DMS79 treated with DMSO at 0.1 percent for 48 hours (cell line): ENCODE data around the gene ARGFX.
"Not testable (repeated sequence)": the region's sequence is repeated elsewhere in the genome, so short reads cannot be mapped to it uniquely, and the experiment has no call there.

ENCODE experiments used
- DNase-seq: peaks from one replicate; lab custom pipeline; 2025; lab: John Stamatoyannopoulos, UW

Gene ARGFX

GRCh38 chr3:121599900-121600299 is 32.2 kb downstream of the ARGFX start:
- DNase-seq, result not testable (repeated sequence)

DNA sequence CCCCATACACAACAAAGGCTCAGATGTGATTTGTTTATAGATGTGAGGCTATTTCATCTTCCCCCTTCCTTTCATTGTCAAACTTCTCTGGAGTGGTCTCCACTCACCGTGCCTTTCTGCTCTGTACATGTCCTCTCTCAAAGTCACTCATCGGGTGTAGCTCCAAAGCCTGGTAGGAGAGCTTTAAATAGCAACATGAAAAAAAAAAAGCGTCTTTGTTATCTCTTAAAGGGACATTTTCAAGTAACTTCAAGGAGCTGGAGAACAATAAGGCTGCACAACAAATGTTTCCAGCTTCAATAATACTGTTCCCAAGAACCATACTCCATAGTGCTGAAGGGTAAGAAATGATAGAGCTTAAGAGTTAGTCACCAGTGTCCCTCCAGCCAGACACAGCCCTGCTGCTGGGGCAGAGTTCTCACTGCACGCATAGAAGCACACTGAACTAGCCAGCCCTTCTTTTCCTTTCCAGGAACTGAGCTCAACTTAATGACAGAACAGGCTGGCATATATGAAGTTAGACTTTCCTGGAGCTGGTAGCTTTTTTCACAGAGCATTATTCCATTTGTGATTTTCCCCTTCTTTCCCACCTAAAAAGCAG is 33.6 kb downstream of the ARGFX start:
- DNase-seq, result no peak

DNA sequence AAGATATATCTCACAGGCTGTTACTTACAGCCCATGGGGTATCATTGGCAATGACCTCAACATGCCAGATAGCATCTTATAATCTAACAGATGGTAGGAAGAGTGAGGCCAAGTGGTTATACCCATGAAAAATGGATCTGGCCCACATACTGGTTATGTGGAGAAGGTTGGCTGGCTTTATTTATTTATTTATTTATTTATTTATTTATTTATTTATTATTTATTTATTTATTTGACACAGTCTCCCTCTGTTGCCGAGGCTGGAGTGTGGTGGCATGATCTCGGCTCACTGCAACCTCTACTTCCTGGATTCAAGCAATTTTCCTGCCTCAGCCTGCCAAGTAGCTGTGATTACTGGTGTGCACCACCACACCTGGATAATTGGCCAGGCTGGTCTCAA is 37.0 kb downstream of the ARGFX start:
- DNase-seq, result no peak

DNA sequence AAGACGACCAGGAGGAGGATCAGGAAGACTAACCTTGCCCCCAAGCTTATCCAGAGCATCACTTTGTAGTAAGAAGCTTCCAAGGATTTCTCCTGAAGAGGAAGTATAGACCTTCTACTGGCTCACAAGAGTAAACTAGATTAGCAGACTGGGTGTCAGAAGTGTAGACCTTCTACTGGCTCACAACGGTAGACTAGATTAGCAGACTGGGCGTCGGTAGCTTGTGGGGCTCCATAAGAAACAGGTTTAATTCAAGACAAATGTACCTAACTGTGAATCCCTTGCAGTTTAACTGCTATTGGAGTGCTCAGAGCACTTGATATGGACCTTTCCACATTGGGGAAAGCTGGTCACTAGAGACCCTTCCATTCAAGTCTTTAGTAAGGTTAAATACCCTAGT is 38.4 kb downstream of the ARGFX start:
- no peak for DNase-seq
